ENCODE results near the gene AFP. TPM values are rescaled to one million over a fixed set of nuclear protein-coding genes. Genes with fewer than 3 reads are reported as not detected.

The AFP gene
- total RNA-seq, 2 donors from 2014 or later, result not detected

GRCh38 chr4:73419106-73420038, 16.6 kb upstream of the AFP start:
- no peak for DNase-seq
- peaks cover 4% of the 10 kb centered on the region for H3K27me3 Mint-ChIP-seq
- no peak overlapping the region for H3K4me3 Mint-ChIP-seq

GRCh38 chr4:73420615-73421014, 15.4 kb upstream of the AFP start:
- H3K27ac Mint-ChIP-seq, result no peak overlapping the region
- DNase-seq (no peak), ATAC-seq (no peak)
- H3K4me3 Mint-ChIP-seq, result no peak overlapping the region
- H3K36me3 Mint-ChIP-seq (ENCODE audit: low read depth), result no peaks in the 10 kb centered on the region
- no peaks in the 10 kb centered on the region for H3K4me1 Mint-ChIP-seq
- H3K9me3 ChIP-seq (ENCODE audit: control insufficient read depth, low read length, poor library complexity, severe bottlenecking), result no peaks in the 10 kb centered on the region
- H3K27me3 Mint-ChIP-seq, result peaks cover 4% of the 10 kb centered on the region

More at GRCh38 chr4:73419106-73420038, 16.6 kb upstream of the AFP start:
- Mint-ChIP-seq H3K4me1 (no peaks in the 10 kb centered on the region), H3K36me3 (ENCODE audit: low read depth) (no peaks in the 10 kb centered on the region), H3K27ac (no peak overlapping the region)
- H3K9me3 ChIP-seq (ENCODE audit: control insufficient read depth, low read length, poor library complexity, severe bottlenecking), result no peaks in the 10 kb centered on the region
- ATAC-seq, result no peak

DNA sequence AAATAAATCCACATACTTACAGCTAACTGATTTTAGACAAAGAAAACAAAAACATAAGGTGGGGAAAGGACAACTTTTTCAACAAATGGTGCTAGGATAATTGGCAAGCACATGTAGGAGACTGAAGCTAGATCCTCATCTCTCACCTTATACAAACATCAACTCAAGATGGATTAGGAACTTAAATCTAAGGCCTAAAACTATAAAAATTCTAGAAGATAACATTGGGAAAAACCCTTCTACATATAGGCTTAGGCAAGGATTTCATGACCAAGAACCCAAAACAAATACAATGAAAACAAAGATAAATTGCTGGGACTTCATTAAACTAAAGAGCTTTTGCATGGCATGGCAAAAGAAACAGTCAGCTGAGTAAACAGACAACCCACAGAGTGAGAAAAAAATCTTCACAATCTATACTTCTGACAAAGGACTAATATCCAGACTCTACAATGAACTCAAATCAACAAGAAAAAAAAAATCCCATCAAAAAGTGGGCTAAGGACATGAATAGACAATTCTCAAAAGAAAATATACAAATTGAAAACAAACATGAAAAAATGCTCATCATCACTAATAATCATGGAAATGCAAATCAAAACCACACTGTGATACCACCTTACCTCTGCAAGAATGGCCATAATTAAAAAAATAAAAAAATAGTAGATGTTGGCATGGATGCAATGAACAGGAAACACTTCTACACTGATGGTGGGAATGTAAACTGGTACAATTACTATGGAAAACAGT, 14.1 kb upstream of the AFP start:
- H3K9me3 ChIP-seq (ENCODE audit: control insufficient read depth, low read length, poor library complexity, severe bottlenecking), result no peaks in the 10 kb centered on the region
- ATAC-seq (no peak), DNase-seq (no peak)
- H3K27ac Mint-ChIP-seq, result no peak overlapping the region
- no peaks in the 10 kb centered on the region for H3K4me1 Mint-ChIP-seq
- peaks cover 4% of the 10 kb centered on the region for H3K27me3 Mint-ChIP-seq
- H3K36me3 Mint-ChIP-seq (ENCODE audit: low read depth), result no peaks in the 10 kb centered on the region
- H3K4me3 Mint-ChIP-seq, result no peak overlapping the region

DNA sequence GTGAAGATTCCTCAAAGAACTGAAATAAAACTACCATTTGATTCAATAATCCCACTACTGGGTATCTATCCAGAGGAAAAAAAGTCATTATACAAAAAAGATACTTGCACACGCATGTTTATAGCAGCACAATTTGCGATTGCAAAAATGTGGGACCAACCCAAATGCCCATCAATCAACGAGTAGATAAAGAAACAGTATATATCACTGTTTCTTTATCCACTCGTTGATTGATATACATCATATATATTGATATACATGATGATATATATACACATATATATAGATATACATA, 13.6 kb upstream of the AFP start:
- Mint-ChIP-seq H3K4me3 (no peak overlapping the region), H3K27me3 (peaks cover 4% of the 10 kb centered on the region), H3K4me1 (no peaks in the 10 kb centered on the region), H3K27ac (no peak overlapping the region), H3K36me3 (ENCODE audit: low read depth) (no peaks in the 10 kb centered on the region)
- no peak for DNase-seq
- ATAC-seq, result no peak
- H3K9me3 ChIP-seq (ENCODE audit: control insufficient read depth, low read length, poor library complexity, severe bottlenecking), result no peaks in the 10 kb centered on the region

DNA sequence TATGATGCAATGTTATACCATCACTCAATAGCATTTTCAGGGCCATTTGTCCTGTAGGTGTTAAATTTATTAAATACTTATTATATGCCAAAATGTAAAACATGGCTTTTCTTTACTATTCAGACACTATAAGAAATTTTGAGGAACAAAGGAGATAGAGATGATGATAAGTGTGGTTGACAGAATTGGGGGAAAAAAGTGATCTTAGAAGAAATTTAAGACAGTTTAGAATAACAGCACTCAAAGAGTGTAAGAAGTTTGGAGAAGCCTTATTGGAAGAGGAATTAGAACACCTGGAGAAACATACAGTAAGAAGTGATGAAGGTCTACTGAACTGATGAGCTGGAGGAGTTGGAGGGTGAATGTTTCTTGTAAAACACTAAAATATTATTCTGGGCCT, 12.8 kb upstream of the AFP start:
- Mint-ChIP-seq H3K27me3 (peaks cover 10% of the 10 kb centered on the region), H3K4me1 (no peaks in the 10 kb centered on the region), H3K4me3 (no peak overlapping the region), H3K27ac (no peak overlapping the region), H3K36me3 (ENCODE audit: low read depth) (no peaks in the 10 kb centered on the region)
- no peaks in the 10 kb centered on the region for H3K9me3 ChIP-seq (ENCODE audit: control insufficient read depth, low read length, poor library complexity, severe bottlenecking)
- DNase-seq (no peak), ATAC-seq (no peak)

GRCh38 chr4:73426666-73427065, 9.4 kb upstream of the AFP start:
- H3K4me3 Mint-ChIP-seq, result no peak overlapping the region

GRCh38 chr4:73429118-73429517, 6.9 kb upstream of the AFP start:
- DNase-seq (no peak), ATAC-seq (no peak)
- Mint-ChIP-seq H3K4me1 (no peaks in the 10 kb centered on the region), H3K27me3 (peaks cover 15% of the 10 kb centered on the region), H3K36me3 (ENCODE audit: low read depth) (no peaks in the 10 kb centered on the region), H3K4me3 (no peak overlapping the region), H3K27ac (no peak overlapping the region)
- no peaks in the 10 kb centered on the region for H3K9me3 ChIP-seq (ENCODE audit: control insufficient read depth, low read length, poor library complexity, severe bottlenecking)

More at GRCh38 chr4:73426666-73427065, 9.4 kb upstream of the AFP start:
- DNase-seq (no peak), ATAC-seq (no peak)
- peaks cover 11% of the 10 kb centered on the region for H3K27me3 Mint-ChIP-seq
- H3K27ac Mint-ChIP-seq, result no peak overlapping the region
- no peaks in the 10 kb centered on the region for H3K36me3 Mint-ChIP-seq (ENCODE audit: low read depth)
- no peaks in the 10 kb centered on the region for H3K4me1 Mint-ChIP-seq
- H3K9me3 ChIP-seq (ENCODE audit: control insufficient read depth, low read length, poor library complexity, severe bottlenecking), result no peaks in the 10 kb centered on the region

DNA sequence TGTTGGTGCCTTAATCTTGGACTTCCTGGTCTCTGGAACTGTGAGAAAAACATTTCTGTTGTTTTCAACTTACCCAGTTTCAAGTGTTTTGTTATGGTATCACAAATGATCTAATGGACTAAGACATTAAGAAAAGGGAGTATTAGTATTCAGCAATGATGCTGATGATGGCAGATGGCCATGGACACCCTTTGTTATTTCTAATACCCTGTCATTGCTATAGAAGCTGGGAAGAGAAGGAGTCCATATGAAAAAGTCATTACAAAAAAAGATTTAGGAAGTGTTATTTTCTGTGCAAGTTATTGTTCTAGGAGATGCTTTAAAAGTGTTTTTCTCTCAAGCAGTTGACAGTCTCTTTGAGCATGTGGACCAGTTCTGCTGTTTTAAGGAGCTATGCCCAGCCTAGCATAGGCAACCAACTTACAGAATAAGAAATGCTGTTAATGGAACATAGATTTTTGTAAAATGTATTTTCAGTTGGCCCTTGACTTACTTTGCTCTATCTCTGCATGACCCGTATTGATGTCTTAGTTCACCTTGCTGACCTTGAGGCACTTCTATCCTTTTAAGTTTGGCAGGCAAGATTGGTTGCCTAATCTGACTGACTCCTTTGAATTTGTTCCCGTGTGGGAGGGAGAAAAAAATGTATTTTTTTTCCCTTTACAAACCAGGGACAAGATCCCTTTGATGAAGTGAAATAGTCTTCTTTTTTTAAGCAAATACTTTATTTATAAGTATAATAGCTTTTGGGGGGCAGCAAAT, 6.0 kb upstream of the AFP start:
- peaks cover 15% of the 10 kb centered on the region for H3K27me3 Mint-ChIP-seq
- no peak overlapping the region for H3K27ac Mint-ChIP-seq
- no peaks in the 10 kb centered on the region for H3K9me3 ChIP-seq (ENCODE audit: control insufficient read depth, low read length, poor library complexity, severe bottlenecking)
- no peaks in the 10 kb centered on the region for H3K4me1 Mint-ChIP-seq
- no peak for ATAC-seq
- no peak for DNase-seq
- H3K36me3 Mint-ChIP-seq (ENCODE audit: low read depth), result no peaks in the 10 kb centered on the region
- no peak overlapping the region for H3K4me3 Mint-ChIP-seq

GRCh38 chr4:73431813-73432168, 4.2 kb upstream of the AFP start:
- DNase-seq (no peak), ATAC-seq (no peak)
- no peak overlapping the region for H3K27ac Mint-ChIP-seq
- H3K27me3 Mint-ChIP-seq, result peaks cover 15% of the 10 kb centered on the region
- H3K36me3 Mint-ChIP-seq (ENCODE audit: low read depth), result no peaks in the 10 kb centered on the region
- no peaks in the 10 kb centered on the region for H3K4me1 Mint-ChIP-seq
- H3K4me3 Mint-ChIP-seq, result no peak overlapping the region
- H3K9me3 ChIP-seq (ENCODE audit: control insufficient read depth, low read length, poor library complexity, severe bottlenecking), result no peaks in the 10 kb centered on the region

- no peak for ATAC-seq
- no peak overlapping the region for H3K4me3 Mint-ChIP-seq
Observed at GRCh38 chr4:73432169-73433000, 3.6 kb upstream of the AFP start.

GRCh38 chr4:73433140-73433539, 2.9 kb upstream of the AFP start:
- Mint-ChIP-seq H3K4me3 (no peak overlapping the region), H3K4me1 (no peaks in the 10 kb centered on the region), H3K27ac (no peak overlapping the region), H3K36me3 (ENCODE audit: low read depth) (no peaks in the 10 kb centered on the region), H3K27me3 (peaks cover 13% of the 10 kb centered on the region)
- DNase-seq (no peak), ATAC-seq (no peak)
- no peaks in the 10 kb centered on the region for H3K9me3 ChIP-seq (ENCODE audit: control insufficient read depth, low read length, poor library complexity, severe bottlenecking)

More at GRCh38 chr4:73432169-73433000, 3.6 kb upstream of the AFP start:
- DNase-seq, result no peak
- H3K9me3 ChIP-seq (ENCODE audit: control insufficient read depth, low read length, poor library complexity, severe bottlenecking), result no peaks in the 10 kb centered on the region
- H3K36me3 Mint-ChIP-seq (ENCODE audit: low read depth), result no peaks in the 10 kb centered on the region
- H3K4me1 Mint-ChIP-seq, result no peaks in the 10 kb centered on the region
- peaks cover 15% of the 10 kb centered on the region for H3K27me3 Mint-ChIP-seq
- no peak overlapping the region for H3K27ac Mint-ChIP-seq

DNA sequence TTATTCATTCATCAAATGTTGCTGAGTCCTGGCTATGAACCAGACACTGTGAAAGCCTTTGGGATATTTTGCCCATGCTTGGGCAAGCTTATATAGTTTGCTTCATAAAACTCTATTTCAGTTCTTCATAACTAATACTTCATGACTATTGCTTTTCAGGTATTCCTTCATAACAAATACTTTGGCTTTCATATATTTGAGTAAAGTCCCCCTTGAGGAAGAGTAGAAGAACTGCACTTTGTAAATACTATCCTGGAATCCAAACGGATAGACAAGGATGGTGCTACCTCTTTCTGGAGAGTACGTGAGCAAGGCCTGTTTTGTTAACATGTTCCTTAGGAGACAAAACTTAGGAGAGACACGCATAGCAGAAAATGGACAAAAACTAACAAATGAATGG, 1.7 kb upstream of the AFP start:
- no peak overlapping the region for H3K4me3 Mint-ChIP-seq
- H3K27ac Mint-ChIP-seq, result no peak overlapping the region
- no peaks in the 10 kb centered on the region for H3K36me3 Mint-ChIP-seq (ENCODE audit: low read depth)
- H3K4me1 Mint-ChIP-seq, result no peaks in the 10 kb centered on the region
- ATAC-seq, result no peak
- peaks cover 10% of the 10 kb centered on the region for H3K27me3 Mint-ChIP-seq
- no peak for DNase-seq
- H3K9me3 ChIP-seq (ENCODE audit: control insufficient read depth, low read length, poor library complexity, severe bottlenecking), result no peaks in the 10 kb centered on the region

Measured in T-helper 17 cell (primary cell).